HG02610 (cell line): Measurements from ENCODE around the gene ARHGAP8.
"Not testable (repeated sequence)": the region's sequence is repeated elsewhere in the genome, so short reads cannot be mapped to it uniquely, and the experiment has no call there.

Experiments used
- ATAC-seq: cut with Tn5 transposase; IDR thresholded peaks from one replicate; pipeline ENCODE4 v1.9.1; 2021; ENCODE audit warnings: mild to moderate bottlenecking, moderate library complexity; ENCODE audit not compliant: unreplicated experiment

Gene ARHGAP8

GRCh38 chr22:44901301-44901700 lies 148.9 kb downstream of the ARHGAP8 start:
- ATAC-seq = no peak

- not testable (repeated sequence) for ATAC-seq
Measured at GRCh38 chr22:44903164-44903563, 150.8 kb downstream of the ARHGAP8 start.

- ATAC-seq = not testable (repeated sequence)
Measured at GRCh38 chr22:44904492-44905152, 152.2 kb downstream of the ARHGAP8 start.

- no peak for ATAC-seq
Measured at GRCh38 chr22:44906248-44906936, 154.0 kb downstream of the ARHGAP8 start.

- no peak for ATAC-seq
Measured at GRCh38 chr22:44906999-44907644, 154.7 kb downstream of the ARHGAP8 start.

- no peak for ATAC-seq
Measured at GRCh38 chr22:44907765-44908737, 155.7 kb downstream of the ARHGAP8 start.

GRCh38 chr22:44909241-44909640 lies 156.9 kb downstream of the ARHGAP8 start:
- ATAC-seq = no peak
